ENCODE results near the gene CD96.

DNA sequence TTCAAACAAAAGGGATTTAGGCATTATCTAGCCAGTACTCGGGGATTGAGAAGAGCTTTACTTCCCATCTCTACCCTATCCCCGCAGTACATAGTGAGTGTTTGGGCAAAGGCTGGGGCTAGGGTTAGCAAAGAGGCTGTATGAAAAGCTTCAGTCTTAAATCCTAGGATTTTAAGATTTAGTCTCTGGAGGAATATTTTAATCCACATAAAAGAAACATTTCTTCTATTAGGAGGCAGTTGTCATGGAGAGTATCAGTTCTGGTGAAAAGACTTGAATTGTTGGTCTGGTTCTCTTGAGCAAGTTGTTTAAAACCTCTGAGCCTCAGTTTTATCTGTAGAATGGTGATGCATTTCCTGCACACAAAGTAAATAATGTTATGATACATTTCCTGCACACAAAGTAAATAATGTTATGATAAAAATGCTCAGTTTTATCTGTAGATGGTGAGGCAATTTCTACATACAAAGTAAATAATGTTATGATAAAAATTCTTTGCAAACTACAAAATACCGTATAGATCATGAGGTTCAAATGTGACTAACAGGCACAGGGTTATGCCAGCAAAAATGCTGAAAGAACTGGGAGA, 107.1 kb downstream of the CD96 start:
- TF ChIP-seq, protein P1, sequence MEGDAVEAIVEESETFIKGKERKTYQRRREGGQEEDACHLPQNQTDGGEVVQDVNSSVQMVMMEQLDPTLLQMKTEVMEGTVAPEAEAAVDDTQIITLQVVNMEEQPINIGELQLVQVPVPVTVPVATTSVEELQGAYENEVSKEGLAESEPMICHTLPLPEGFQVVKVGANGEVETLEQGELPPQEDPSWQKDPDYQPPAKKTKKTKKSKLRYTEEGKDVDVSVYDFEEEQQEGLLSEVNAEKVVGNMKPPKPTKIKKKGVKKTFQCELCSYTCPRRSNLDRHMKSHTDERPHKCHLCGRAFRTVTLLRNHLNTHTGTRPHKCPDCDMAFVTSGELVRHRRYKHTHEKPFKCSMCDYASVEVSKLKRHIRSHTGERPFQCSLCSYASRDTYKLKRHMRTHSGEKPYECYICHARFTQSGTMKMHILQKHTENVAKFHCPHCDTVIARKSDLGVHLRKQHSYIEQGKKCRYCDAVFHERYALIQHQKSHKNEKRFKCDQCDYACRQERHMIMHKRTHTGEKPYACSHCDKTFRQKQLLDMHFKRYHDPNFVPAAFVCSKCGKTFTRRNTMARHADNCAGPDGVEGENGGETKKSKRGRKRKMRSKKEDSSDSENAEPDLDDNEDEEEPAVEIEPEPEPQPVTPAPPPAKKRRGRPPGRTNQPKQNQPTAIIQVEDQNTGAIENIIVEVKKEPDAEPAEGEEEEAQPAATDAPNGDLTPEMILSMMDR (IDR thresholded peaks at IDR 0.05; ENCODE audit: insufficient read depth, low read depth, low read length), result no peak
- TF ChIP-seq EZH2 (IDR thresholded peaks at IDR 0.05; ENCODE audit: insufficient read depth, low read length), result no peak
